ENCODE measurements around the gene RNF166. TPM values are rescaled to one million over a fixed set of nuclear protein-coding genes. Genes with fewer than 3 reads are reported as not detected.

Gene RNF166
- total RNA-seq, 1 experiment from 2014 or later = 46.2 TPM

DNA sequence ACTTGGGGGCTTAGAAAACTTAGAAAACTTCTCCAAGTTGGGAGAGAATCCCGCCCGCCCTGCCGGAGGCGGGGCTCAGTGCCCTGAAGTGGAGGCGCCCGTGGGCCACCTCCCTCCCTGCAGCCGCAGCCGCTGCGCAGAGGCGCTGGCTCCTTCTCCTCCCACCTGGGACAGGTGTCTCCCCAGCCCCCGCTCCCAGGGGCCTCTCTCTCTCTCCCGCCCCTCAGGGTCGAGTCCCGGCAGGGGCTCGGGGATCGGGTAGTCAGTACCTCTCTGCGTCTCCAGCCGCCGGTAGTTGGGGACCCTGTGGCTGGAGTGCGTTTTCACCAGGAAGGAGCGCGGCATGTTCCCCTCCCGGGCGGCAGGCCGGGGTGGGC is 20.2 kb downstream of the RNF166 start:
- Mint-ChIP-seq H3K4me3 (peak overlapping the region; percentile 74), H3K9me3 (no peaks in the 10 kb centered on the region), H3K27ac (no peak overlapping the region), H3K4me1 (peaks cover 15% of the 10 kb centered on the region), H3K27me3 (ENCODE audit: low read depth) (peaks cover 28% of the 10 kb centered on the region), H3K36me3 (no peaks in the 10 kb centered on the region)
- ChIA-PET POLR2A (interaction anchor here (0.5 to 0.6 kb wide), 2 partner anchors 74 to 723 kb away, joined by 3 read pairs; no protein-coding TSS in a partner anchor), CTCF (interaction anchor here (1.1 to 5.8 kb wide), 9 partner anchors 13 to 171 kb away, joined by 3 to 111 read pairs (median 7); partner anchors contain the start of genes GALNS, IL17C, MVD and TRAPPC2L)
- peak; percentile 35 for ATAC-seq
- DNase-seq (ENCODE audit: low spot score) = no peak
- TF ChIP-seq ATF1 (CRISPR knock-in tag; IDR thresholded peaks at IDR 0.05) (no peak), SP1 (CRISPR knock-in tag; conservative IDR thresholded peaks at IDR 0.05) (0 out of 2 replicates have a peak, but pooled peaks have one; percentile 4)
- TF ChIP-seq, protein P1, sequence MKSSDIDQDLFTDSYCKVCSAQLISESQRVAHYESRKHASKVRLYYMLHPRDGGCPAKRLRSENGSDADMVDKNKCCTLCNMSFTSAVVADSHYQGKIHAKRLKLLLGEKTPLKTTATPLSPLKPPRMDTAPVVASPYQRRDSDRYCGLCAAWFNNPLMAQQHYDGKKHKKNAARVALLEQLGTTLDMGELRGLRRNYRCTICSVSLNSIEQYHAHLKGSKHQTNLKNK (CRISPR knock-in tag; IDR thresholded peaks at IDR 0.05) = no peak

DNA sequence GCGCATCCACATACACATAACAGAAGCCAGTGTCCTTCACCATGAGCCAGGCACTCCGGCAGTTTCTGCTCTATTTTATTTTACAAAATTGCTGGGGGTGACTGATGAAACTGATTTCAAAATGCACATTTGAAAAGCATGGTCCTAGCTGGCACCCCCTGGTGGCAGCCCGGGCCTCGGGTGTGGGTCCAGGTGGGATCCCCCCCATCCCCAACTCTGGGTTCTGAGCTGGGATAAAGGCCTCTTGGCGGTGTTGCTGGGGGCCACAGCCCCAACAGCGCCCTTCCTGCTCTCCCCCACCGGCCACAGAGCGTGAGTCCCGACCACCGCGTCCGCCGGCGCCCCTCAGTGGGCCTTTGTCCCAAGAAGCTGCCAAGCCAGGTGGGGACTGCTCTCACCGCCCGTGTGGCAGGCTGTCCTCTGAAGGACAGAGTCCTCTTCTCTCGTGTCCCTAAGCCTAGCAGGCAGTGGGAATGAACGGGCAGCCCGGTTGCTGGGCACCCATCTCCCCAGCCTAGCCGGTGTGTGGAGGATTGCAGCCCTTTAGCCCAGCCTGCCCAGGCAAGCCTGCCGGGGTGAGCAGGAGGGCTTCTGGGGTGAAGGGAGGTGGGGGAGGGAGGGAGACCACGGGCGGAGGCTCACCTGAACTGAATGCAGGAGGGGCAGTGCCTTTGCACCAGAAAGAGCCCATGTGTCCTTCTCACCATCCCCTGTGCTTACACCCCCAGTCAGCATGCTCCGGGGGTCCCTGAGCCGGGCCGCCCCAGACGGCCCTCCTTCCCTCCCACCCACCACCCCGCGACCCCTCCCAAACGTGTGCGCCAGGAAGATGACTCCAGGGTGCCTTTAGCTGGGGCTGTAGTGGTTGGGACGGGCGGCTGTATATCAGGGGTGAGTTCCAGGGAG is 20.8 kb downstream of the RNF166 start:
- POLR2A ChIA-PET = no interaction called here
- H3K27ac Mint-ChIP-seq = no peak overlapping the region
- peak overlapping the region; percentile 74 for H3K4me3 Mint-ChIP-seq

DNA sequence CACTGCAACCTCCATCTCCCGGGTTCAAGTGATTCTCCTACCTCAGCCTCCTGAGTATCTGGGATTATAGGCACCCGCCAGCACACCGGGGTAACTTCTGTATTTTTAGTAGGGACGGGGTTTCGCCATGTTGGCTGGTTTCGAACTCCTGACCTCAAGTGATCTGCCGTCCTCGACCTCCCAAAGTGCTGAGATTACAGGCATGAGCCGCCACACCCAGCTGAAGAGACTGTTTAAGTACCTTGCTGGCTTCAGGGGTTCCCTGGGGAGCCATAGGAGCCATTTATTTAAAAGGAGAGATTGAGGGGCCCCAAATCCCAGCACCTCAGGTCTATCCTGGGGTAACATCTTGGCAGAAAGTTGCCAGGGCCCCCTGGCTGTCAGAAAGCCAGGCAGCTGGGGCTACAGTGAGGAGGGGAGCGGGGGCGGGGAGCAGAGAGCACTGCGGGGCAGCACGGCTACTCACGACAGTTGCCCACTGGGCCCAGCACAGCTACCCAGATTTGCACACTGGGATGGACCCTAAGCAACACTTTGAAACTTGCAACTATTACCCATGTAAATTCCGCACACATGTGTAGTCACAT is 21.5 kb downstream of the RNF166 start:
- Mint-ChIP-seq H3K27ac (no peak overlapping the region), H3K36me3 (peaks cover 2% of the 10 kb centered on the region; the same call in 1 of the 2 replicates), H3K9me3 (no peaks in the 10 kb centered on the region), H3K4me3 (peak overlapping the region; percentile 74), H3K27me3 (ENCODE audit: low read depth) (peaks cover 28% of the 10 kb centered on the region), H3K4me1 (peaks cover 15% of the 10 kb centered on the region)
- ChIA-PET CTCF (interaction anchor here (0.9 to 5.8 kb wide), 18 partner anchors 12 to 178 kb away, joined by 3 to 111 read pairs (median 6); partner anchors contain the start of genes GALNS, IL17C, MVD and TRAPPC2L), POLR2A (no interaction called here)
- DNase-seq (ENCODE audit: low spot score) (no peak), ATAC-seq (no peak)
- no peak for TF ChIP-seq ZNF263 (CRISPR knock-in tag; IDR thresholded peaks at IDR 0.05; ENCODE audit: low read depth)
- TF ChIP-seq, protein P2, sequence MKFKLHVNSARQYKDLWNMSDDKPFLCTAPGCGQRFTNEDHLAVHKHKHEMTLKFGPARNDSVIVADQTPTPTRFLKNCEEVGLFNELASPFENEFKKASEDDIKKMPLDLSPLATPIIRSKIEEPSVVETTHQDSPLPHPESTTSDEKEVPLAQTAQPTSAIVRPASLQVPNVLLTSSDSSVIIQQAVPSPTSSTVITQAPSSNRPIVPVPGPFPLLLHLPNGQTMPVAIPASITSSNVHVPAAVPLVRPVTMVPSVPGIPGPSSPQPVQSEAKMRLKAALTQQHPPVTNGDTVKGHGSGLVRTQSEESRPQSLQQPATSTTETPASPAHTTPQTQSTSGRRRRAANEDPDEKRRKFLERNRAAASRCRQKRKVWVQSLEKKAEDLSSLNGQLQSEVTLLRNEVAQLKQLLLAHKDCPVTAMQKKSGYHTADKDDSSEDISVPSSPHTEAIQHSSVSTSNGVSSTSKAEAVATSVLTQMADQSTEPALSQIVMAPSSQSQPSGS (CRISPR knock-in tag; IDR thresholded peaks at IDR 0.05; ENCODE audit: borderline replicate concordance, low read depth) = no peak
- TF ChIP-seq GRHL2 (CRISPR knock-in tag; IDR thresholded peaks at IDR 0.05; ENCODE audit: insufficient replicate concordance, severe bottlenecking) = no peak
- TF ChIP-seq, protein P3, sequence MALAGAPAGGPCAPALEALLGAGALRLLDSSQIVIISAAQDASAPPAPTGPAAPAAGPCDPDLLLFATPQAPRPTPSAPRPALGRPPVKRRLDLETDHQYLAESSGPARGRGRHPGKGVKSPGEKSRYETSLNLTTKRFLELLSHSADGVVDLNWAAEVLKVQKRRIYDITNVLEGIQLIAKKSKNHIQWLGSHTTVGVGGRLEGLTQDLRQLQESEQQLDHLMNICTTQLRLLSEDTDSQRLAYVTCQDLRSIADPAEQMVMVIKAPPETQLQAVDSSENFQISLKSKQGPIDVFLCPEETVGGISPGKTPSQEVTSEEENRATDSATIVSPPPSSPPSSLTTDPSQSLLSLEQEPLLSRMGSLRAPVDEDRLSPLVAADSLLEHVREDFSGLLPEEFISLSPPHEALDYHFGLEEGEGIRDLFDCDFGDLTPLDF (CRISPR knock-in tag; IDR thresholded peaks at IDR 0.05) = no peak
- no peak for TF ChIP-seq ZNF232 (CRISPR knock-in tag; IDR thresholded peaks at IDR 0.05)
- TF ChIP-seq, protein P4, sequence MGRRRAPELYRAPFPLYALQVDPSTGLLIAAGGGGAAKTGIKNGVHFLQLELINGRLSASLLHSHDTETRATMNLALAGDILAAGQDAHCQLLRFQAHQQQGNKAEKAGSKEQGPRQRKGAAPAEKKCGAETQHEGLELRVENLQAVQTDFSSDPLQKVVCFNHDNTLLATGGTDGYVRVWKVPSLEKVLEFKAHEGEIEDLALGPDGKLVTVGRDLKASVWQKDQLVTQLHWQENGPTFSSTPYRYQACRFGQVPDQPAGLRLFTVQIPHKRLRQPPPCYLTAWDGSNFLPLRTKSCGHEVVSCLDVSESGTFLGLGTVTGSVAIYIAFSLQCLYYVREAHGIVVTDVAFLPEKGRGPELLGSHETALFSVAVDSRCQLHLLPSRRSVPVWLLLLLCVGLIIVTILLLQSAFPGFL (CRISPR knock-in tag; IDR thresholded peaks at IDR 0.05; ENCODE audit: borderline replicate concordance) = no peak
- no peak for TF ChIP-seq ESRRA (CRISPR knock-in tag; IDR thresholded peaks at IDR 0.05; ENCODE audit: borderline replicate concordance)
- no peak for TF ChIP-seq SP1 (CRISPR knock-in tag; conservative IDR thresholded peaks at IDR 0.05)
- TF ChIP-seq, protein P5, sequence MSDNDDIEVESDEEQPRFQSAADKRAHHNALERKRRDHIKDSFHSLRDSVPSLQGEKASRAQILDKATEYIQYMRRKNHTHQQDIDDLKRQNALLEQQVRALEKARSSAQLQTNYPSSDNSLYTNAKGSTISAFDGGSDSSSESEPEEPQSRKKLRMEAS (CRISPR knock-in tag; IDR thresholded peaks at IDR 0.05) = no peak
- no peak for TF ChIP-seq NR1H2 (CRISPR knock-in tag; IDR thresholded peaks at IDR 0.05)
- TF ChIP-seq, protein P6, sequence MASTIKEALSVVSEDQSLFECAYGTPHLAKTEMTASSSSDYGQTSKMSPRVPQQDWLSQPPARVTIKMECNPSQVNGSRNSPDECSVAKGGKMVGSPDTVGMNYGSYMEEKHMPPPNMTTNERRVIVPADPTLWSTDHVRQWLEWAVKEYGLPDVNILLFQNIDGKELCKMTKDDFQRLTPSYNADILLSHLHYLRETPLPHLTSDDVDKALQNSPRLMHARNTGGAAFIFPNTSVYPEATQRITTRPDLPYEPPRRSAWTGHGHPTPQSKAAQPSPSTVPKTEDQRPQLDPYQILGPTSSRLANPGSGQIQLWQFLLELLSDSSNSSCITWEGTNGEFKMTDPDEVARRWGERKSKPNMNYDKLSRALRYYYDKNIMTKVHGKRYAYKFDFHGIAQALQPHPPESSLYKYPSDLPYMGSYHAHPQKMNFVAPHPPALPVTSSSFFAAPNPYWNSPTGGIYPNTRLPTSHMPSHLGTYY (CRISPR knock-in tag; IDR thresholded peaks at IDR 0.05) = no peak
- no peak for TF ChIP-seq NFE2L1 (CRISPR knock-in tag; IDR thresholded peaks at IDR 0.05)
- no peak for TF ChIP-seq FOXP1 (CRISPR knock-in tag; IDR thresholded peaks at IDR 0.05; ENCODE audit: borderline replicate concordance)
- TF ChIP-seq CREM (CRISPR knock-in tag; IDR thresholded peaks at IDR 0.05) = no peak
- TF ChIP-seq HMGA2 (CRISPR knock-in tag; IDR thresholded peaks at IDR 0.05) = no peak
- TF ChIP-seq JAZF1 (CRISPR knock-in tag; IDR thresholded peaks at IDR 0.05) = no peak

More for the DNA sequence above, 20.8 kb downstream of the RNF166 start:
- Mint-ChIP-seq H3K9me3 (no peaks in the 10 kb centered on the region), H3K27me3 (ENCODE audit: low read depth) (peaks cover 28% of the 10 kb centered on the region), H3K36me3 (peaks cover 2% of the 10 kb centered on the region; the same call in 1 of the 2 replicates), H3K4me1 (peaks cover 15% of the 10 kb centered on the region)
- TF ChIP-seq, protein P7, sequence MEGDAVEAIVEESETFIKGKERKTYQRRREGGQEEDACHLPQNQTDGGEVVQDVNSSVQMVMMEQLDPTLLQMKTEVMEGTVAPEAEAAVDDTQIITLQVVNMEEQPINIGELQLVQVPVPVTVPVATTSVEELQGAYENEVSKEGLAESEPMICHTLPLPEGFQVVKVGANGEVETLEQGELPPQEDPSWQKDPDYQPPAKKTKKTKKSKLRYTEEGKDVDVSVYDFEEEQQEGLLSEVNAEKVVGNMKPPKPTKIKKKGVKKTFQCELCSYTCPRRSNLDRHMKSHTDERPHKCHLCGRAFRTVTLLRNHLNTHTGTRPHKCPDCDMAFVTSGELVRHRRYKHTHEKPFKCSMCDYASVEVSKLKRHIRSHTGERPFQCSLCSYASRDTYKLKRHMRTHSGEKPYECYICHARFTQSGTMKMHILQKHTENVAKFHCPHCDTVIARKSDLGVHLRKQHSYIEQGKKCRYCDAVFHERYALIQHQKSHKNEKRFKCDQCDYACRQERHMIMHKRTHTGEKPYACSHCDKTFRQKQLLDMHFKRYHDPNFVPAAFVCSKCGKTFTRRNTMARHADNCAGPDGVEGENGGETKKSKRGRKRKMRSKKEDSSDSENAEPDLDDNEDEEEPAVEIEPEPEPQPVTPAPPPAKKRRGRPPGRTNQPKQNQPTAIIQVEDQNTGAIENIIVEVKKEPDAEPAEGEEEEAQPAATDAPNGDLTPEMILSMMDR (IDR thresholded peaks at IDR 0.05) = peak; percentile 37; the same call in 1 of the 2 replicates
- no peak for TF ChIP-seq EMX1 (CRISPR knock-in tag; IDR thresholded peaks at IDR 0.05)
- ATAC-seq (peak; percentile 11), DNase-seq (ENCODE audit: low spot score) (peak; percentile 50)
- CTCF ChIA-PET = interaction anchor here (0.6 to 5.8 kb wide), 24 partner anchors 12 to 179 kb away, joined by 3 to 111 read pairs (median 4); partner anchors contain the start of genes GALNS, IL17C, MVD and TRAPPC2L

Data from WTC11 (cell line).